WTC11 (cell line): ENCODE data around the gene KAT2B. TPM values are rescaled to one million over a fixed set of nuclear protein-coding genes. Genes with fewer than 3 reads are reported as not detected.

Experiments
- ATAC-seq: fragments of 200-7000 bp; cut with Tn5 transposase; 2 replicates; pipeline ENCODE4 v1.10.0; 2021; ENCODE audit warnings: mild to moderate bottlenecking, moderate library complexity
- CTCF ChIA-PET: fragments of 300-600 bp; sonication (Branson Sonifier 250); formaldehyde crosslinking; loops from one replicate; lab custom pipeline; 2021; ENCODE audit warnings: antibody characterized with exemption; lab: Charles Lee
- POLR2A ChIA-PET: fragments of 350-600 bp; sonication (Branson Sonifier 250); formaldehyde crosslinking; loops from one replicate; lab custom pipeline; 2021; ENCODE audit warnings: antibody characterized with exemption; lab: Charles Lee
- DNase-seq: peaks from one replicate; pipeline ENCODE4 v3.0.0; 2021; ENCODE audit warnings: low spot score
- H3K27ac Mint-ChIP-seq: 2 replicates; pipeline ENCODE4 v1.8.0; 2021; ENCODE audit warnings: mixed read lengths
- H3K27me3 Mint-ChIP-seq: 2 replicates; pipeline ENCODE4 v1.8.0; 2021; ENCODE audit warnings: low read depth, mild to moderate bottlenecking, moderate library complexity, mixed read lengths
- H3K36me3 Mint-ChIP-seq: 2 replicates; pipeline ENCODE4 v1.8.0; 2021; ENCODE audit warnings: mixed read lengths
- H3K4me1 Mint-ChIP-seq: 2 replicates; pipeline ENCODE4 v1.8.0; 2022; ENCODE audit warnings: mixed read lengths
- H3K4me3 Mint-ChIP-seq: 2 replicates; pipeline ENCODE4 v1.8.0; 2021; ENCODE audit warnings: mild to moderate bottlenecking, moderate library complexity, mixed read lengths
- H3K9me3 Mint-ChIP-seq: 2 replicates; pipeline ENCODE4 v1.8.0; 2021; ENCODE audit warnings: mixed read lengths
- FOXP1 ChIP-seq: sonication (generic); formaldehyde crosslinking; IDR thresholded peaks from 2 replicates; pipeline ENCODE4 v1.8.0; 2022; ENCODE audit warnings: missing genetic modification reagents, mild to moderate bottlenecking, moderate library complexity, borderline replicate concordance
- GABPB1 ChIP-seq: sonication (generic); formaldehyde crosslinking; IDR thresholded peaks from 2 replicates; pipeline ENCODE4 v1.8.1; 2023; ENCODE audit warnings: mild to moderate bottlenecking, missing genetic modification reagents
- GTF2I ChIP-seq: fragments of 250-450 bp; sonication (Bioruptor Pico); conservative IDR thresholded peaks from 2 replicates; pipeline ENCODE4 v1.4.0; 2021; ENCODE audit warnings: mild to moderate bottlenecking
- RELA ChIP-seq: sonication (generic); formaldehyde crosslinking; IDR thresholded peaks from 2 replicates; pipeline ENCODE4 v1.8.1; 2022; ENCODE audit warnings: missing genetic modification reagents, mild to moderate bottlenecking, borderline replicate concordance
- SP1 ChIP-seq: sonication (generic); formaldehyde crosslinking; conservative IDR thresholded peaks from 2 replicates; pipeline ENCODE4 v1.8.1; 2022; ENCODE audit warnings: missing genetic modification reagents
- TEAD1 ChIP-seq: sonication (generic); formaldehyde crosslinking; IDR thresholded peaks from 2 replicates; pipeline ENCODE4 v1.8.0; 2022; ENCODE audit warnings: mild to moderate bottlenecking, missing genetic modification reagents
- ZNF423 ChIP-seq: fragments of 250-450 bp; sonication (Bioruptor Pico); IDR thresholded peaks from 2 replicates; pipeline ENCODE4 v2.1.2; 2022; ENCODE audit warnings: mild to moderate bottlenecking, moderate library complexity
- ZNF671 ChIP-seq: fragments of 250-450 bp; sonication (Bioruptor Pico); IDR thresholded peaks from 2 replicates; pipeline ENCODE4 v1.8.0; 2021; ENCODE audit warnings: mild to moderate bottlenecking
- total RNA-seq: library from RNA; stranded (reverse); gene quantifications from 3 replicates; pipeline ENCODE4 v1.2.3, GENCODE V29; 2021
- TF ChIP-seq, protein P1 (sequence below): sonication (generic); formaldehyde crosslinking; IDR thresholded peaks from 2 replicates; pipeline ENCODE4 v1.8.0; 2023; ENCODE audit warnings: mild to moderate bottlenecking, missing genetic modification reagents
- TF ChIP-seq, protein P2 (sequence below): sonication (generic); formaldehyde crosslinking; IDR thresholded peaks from 2 replicates; pipeline ENCODE4 v1.8.1; 2023; ENCODE audit warnings: mild to moderate bottlenecking, missing genetic modification reagents
- TF ChIP-seq, protein P3 (sequence below): sonication (generic); formaldehyde crosslinking; IDR thresholded peaks from 2 replicates; pipeline ENCODE4 v1.8.1; 2023; ENCODE audit warnings: mild to moderate bottlenecking, missing genetic modification reagents, moderate library complexity
- TF ChIP-seq, protein P4 (sequence below): sonication (generic); formaldehyde crosslinking; IDR thresholded peaks from 2 replicates; pipeline ENCODE4 v1.8.0; 2022; ENCODE audit warnings: mild to moderate bottlenecking, missing genetic modification reagents
- TF ChIP-seq, protein P5 (sequence below): sonication (generic); formaldehyde crosslinking; IDR thresholded peaks from 2 replicates; pipeline ENCODE4 v1.8.0; 2022; ENCODE audit warnings: mild to moderate bottlenecking, missing genetic modification reagents
- TF ChIP-seq, protein P6 (sequence below): sonication (generic); formaldehyde crosslinking; IDR thresholded peaks from 2 replicates; pipeline ENCODE4 v1.8.1; 2022; ENCODE audit warnings: low read depth, missing genetic modification reagents, borderline replicate concordance
- TF ChIP-seq, protein P7 (sequence below): sonication (generic); formaldehyde crosslinking; conservative IDR thresholded peaks from 2 replicates; pipeline ENCODE4 v1.8.1; 2023; ENCODE audit warnings: mild to moderate bottlenecking, low read depth, missing genetic modification reagents, moderate library complexity
- TF ChIP-seq, protein P8 (sequence below): sonication (generic); formaldehyde crosslinking; IDR thresholded peaks from 2 replicates; pipeline ENCODE4 v1.8.0; 2023; ENCODE audit warnings: missing genetic modification reagents, mild to moderate bottlenecking, borderline replicate concordance

The KAT2B gene
- total RNA-seq, 1 experiment from 2014 or later: 2.7 TPM

- CTCF ChIA-PET: no interaction called here
- POLR2A ChIA-PET: no interaction called here
- Mint-ChIP-seq H3K4me1 (no peaks in the 10 kb centered on the region; the same call in 1 of the 2 replicates), H3K36me3 (peaks cover 19% of the 10 kb centered on the region), H3K9me3 (no peaks in the 10 kb centered on the region), H3K4me3 (no peak overlapping the region), H3K27me3 (no peaks in the 10 kb centered on the region), H3K27ac (no peak overlapping the region)
- no peak for DNase-seq
- 0 out of 2 replicates have a peak, but pooled peaks have one; percentile 5 for ATAC-seq
- TF ChIP-seq, protein P1, sequence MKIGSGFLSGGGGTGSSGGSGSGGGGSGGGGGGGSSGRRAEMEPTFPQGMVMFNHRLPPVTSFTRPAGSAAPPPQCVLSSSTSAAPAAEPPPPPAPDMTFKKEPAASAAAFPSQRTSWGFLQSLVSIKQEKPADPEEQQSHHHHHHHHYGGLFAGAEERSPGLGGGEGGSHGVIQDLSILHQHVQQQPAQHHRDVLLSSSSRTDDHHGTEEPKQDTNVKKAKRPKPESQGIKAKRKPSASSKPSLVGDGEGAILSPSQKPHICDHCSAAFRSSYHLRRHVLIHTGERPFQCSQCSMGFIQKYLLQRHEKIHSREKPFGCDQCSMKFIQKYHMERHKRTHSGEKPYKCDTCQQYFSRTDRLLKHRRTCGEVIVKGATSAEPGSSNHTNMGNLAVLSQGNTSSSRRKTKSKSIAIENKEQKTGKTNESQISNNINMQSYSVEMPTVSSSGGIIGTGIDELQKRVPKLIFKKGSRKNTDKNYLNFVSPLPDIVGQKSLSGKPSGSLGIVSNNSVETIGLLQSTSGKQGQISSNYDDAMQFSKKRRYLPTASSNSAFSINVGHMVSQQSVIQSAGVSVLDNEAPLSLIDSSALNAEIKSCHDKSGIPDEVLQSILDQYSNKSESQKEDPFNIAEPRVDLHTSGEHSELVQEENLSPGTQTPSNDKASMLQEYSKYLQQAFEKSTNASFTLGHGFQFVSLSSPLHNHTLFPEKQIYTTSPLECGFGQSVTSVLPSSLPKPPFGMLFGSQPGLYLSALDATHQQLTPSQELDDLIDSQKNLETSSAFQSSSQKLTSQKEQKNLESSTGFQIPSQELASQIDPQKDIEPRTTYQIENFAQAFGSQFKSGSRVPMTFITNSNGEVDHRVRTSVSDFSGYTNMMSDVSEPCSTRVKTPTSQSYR (CRISPR knock-in tag): no peak
- no peak for TF ChIP-seq GTF2I (CRISPR knock-in tag)
Observed at GRCh38 chr3:20185331-20185678, 145.1 kb downstream of the KAT2B start.

DNA sequence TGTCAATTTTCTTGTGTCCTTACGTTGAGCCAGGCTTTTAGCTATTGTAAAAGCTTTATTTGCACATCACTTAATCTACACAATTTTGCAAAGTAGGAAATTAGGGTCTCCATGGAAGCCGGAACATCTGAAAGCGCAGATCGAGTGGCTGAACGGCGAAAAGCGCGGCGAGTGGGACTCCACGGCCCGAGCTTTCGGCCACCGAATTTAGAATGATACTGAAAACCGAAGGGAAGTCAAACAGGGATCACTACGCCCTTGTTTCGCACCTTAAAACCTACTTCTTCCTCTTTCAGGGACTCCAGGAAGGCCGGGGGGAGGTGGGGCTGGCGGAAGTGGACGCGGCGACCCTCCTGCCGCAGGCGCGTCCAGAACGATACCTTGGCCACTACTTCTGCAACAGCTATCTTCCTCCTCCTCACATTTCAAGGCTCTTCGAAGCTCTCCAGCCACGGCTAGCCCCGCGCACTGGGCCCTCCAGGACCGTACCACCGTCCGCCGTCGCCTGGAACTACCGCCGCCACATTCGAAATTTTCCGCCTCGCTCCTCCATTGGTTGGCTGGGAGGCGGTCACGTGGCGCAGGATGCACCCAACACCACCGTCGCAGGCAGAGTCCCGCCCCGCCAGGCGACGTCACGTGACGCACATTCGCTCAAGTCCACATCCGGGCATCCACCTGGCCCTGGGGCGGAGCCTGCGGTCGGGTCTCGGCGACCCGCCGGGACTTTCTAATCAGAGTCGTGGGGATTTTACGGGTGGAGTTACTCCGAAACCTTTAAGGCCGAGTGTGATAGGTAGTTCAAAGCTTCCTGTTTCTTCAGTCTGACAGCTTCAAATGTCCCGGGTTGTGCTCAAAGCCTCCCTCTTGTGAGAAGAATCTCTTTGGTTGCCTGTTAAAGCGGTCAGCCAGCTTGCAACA, 145.7 kb downstream of the KAT2B start, which contains the start of gene SGO1:
Gene SGO1 (minus strand): TSS at position 528 of the 921 bp plus-strand sequence. CDS start 2,179 bp downstream, outside the sequence.
- H3K4me3 Mint-ChIP-seq: no peak within 1 kb of the TSS
- H3K4me1 Mint-ChIP-seq: no peaks in the 10 kb centered on the region; the same call in 1 of the 2 replicates
- ATAC-seq (peak; percentile 95), DNase-seq (peak; percentile 99)
- ChIA-PET CTCF (no interaction called here), POLR2A (interaction anchor here (0.6 to 1.1 kb wide), 3 partner anchors 145 to 541 kb away, joined by 3 to 4 read pairs (median 3); partner anchors contain the start of gene KAT2B)
- H3K9me3 Mint-ChIP-seq: no peaks in the 10 kb centered on the region
- no peaks in the 10 kb centered on the region for H3K27me3 Mint-ChIP-seq
- H3K36me3 Mint-ChIP-seq: peaks cover 16% of the 10 kb centered on the region
- no peak within 1 kb of the TSS for H3K27ac Mint-ChIP-seq
- TF ChIP-seq, protein P2, sequence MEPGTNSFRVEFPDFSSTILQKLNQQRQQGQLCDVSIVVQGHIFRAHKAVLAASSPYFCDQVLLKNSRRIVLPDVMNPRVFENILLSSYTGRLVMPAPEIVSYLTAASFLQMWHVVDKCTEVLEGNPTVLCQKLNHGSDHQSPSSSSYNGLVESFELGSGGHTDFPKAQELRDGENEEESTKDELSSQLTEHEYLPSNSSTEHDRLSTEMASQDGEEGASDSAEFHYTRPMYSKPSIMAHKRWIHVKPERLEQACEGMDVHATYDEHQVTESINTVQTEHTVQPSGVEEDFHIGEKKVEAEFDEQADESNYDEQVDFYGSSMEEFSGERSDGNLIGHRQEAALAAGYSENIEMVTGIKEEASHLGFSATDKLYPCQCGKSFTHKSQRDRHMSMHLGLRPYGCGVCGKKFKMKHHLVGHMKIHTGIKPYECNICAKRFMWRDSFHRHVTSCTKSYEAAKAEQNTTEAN (CRISPR knock-in tag): 0 out of 2 replicates have a peak, but pooled peaks have one; percentile 39
- peak; percentile 71 for TF ChIP-seq SP1 (CRISPR knock-in tag)
- TF ChIP-seq, protein P3, sequence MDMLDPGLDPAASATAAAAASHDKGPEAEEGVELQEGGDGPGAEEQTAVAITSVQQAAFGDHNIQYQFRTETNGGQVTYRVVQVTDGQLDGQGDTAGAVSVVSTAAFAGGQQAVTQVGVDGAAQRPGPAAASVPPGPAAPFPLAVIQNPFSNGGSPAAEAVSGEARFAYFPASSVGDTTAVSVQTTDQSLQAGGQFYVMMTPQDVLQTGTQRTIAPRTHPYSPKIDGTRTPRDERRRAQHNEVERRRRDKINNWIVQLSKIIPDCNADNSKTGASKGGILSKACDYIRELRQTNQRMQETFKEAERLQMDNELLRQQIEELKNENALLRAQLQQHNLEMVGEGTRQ (CRISPR knock-in tag): peak; percentile 100
- TF ChIP-seq, protein P4, sequence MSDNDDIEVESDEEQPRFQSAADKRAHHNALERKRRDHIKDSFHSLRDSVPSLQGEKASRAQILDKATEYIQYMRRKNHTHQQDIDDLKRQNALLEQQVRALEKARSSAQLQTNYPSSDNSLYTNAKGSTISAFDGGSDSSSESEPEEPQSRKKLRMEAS: peak; percentile 92
- TF ChIP-seq, protein P5, sequence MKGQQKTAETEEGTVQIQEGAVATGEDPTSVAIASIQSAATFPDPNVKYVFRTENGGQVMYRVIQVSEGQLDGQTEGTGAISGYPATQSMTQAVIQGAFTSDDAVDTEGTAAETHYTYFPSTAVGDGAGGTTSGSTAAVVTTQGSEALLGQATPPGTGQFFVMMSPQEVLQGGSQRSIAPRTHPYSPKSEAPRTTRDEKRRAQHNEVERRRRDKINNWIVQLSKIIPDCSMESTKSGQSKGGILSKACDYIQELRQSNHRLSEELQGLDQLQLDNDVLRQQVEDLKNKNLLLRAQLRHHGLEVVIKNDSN (CRISPR knock-in tag): peak; percentile 100
- TF ChIP-seq, protein P6, sequence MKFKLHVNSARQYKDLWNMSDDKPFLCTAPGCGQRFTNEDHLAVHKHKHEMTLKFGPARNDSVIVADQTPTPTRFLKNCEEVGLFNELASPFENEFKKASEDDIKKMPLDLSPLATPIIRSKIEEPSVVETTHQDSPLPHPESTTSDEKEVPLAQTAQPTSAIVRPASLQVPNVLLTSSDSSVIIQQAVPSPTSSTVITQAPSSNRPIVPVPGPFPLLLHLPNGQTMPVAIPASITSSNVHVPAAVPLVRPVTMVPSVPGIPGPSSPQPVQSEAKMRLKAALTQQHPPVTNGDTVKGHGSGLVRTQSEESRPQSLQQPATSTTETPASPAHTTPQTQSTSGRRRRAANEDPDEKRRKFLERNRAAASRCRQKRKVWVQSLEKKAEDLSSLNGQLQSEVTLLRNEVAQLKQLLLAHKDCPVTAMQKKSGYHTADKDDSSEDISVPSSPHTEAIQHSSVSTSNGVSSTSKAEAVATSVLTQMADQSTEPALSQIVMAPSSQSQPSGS (CRISPR knock-in tag): no peak
- no peak for TF ChIP-seq ZNF423 (CRISPR knock-in tag)
- peak; percentile 74 for TF ChIP-seq GABPB1 (CRISPR knock-in tag)
- TF ChIP-seq, protein P7, sequence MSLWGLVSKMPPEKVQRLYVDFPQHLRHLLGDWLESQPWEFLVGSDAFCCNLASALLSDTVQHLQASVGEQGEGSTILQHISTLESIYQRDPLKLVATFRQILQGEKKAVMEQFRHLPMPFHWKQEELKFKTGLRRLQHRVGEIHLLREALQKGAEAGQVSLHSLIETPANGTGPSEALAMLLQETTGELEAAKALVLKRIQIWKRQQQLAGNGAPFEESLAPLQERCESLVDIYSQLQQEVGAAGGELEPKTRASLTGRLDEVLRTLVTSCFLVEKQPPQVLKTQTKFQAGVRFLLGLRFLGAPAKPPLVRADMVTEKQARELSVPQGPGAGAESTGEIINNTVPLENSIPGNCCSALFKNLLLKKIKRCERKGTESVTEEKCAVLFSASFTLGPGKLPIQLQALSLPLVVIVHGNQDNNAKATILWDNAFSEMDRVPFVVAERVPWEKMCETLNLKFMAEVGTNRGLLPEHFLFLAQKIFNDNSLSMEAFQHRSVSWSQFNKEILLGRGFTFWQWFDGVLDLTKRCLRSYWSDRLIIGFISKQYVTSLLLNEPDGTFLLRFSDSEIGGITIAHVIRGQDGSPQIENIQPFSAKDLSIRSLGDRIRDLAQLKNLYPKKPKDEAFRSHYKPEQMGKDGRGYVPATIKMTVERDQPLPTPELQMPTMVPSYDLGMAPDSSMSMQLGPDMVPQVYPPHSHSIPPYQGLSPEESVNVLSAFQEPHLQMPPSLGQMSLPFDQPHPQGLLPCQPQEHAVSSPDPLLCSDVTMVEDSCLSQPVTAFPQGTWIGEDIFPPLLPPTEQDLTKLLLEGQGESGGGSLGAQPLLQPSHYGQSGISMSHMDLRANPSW (CRISPR knock-in tag): no peak
- peak; percentile 88 for TF ChIP-seq FOXP1 (CRISPR knock-in tag)
- TF ChIP-seq TEAD1 (CRISPR knock-in tag): 0 out of 2 replicates have a peak, but pooled peaks have one; percentile 85
- TF ChIP-seq, protein P8, sequence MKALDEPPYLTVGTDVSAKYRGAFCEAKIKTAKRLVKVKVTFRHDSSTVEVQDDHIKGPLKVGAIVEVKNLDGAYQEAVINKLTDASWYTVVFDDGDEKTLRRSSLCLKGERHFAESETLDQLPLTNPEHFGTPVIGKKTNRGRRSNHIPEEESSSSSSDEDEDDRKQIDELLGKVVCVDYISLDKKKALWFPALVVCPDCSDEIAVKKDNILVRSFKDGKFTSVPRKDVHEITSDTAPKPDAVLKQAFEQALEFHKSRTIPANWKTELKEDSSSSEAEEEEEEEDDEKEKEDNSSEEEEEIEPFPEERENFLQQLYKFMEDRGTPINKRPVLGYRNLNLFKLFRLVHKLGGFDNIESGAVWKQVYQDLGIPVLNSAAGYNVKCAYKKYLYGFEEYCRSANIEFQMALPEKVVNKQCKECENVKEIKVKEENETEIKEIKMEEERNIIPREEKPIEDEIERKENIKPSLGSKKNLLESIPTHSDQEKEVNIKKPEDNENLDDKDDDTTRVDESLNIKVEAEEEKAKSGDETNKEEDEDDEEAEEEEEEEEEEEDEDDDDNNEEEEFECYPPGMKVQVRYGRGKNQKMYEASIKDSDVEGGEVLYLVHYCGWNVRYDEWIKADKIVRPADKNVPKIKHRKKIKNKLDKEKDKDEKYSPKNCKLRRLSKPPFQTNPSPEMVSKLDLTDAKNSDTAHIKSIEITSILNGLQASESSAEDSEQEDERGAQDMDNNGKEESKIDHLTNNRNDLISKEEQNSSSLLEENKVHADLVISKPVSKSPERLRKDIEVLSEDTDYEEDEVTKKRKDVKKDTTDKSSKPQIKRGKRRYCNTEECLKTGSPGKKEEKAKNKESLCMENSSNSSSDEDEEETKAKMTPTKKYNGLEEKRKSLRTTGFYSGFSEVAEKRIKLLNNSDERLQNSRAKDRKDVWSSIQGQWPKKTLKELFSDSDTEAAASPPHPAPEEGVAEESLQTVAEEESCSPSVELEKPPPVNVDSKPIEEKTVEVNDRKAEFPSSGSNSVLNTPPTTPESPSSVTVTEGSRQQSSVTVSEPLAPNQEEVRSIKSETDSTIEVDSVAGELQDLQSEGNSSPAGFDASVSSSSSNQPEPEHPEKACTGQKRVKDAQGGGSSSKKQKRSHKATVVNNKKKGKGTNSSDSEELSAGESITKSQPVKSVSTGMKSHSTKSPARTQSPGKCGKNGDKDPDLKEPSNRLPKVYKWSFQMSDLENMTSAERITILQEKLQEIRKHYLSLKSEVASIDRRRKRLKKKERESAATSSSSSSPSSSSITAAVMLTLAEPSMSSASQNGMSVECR (CRISPR knock-in tag): peak; percentile 74; the same call in 1 of the 2 replicates
- no peak for TF ChIP-seq ZNF671 (CRISPR knock-in tag)
- TF ChIP-seq RELA (CRISPR knock-in tag): no peak
